HG02884 (cell line): ENCODE measurements around the gene KLRC3.
A peak's percentile ranks its signal among the peaks of the same experiment; 100 is the strongest.
"Not testable (repeated sequence)": the region's sequence is repeated elsewhere in the genome, so short reads cannot be mapped to it uniquely, and the experiment has no call there.

Experiments
- ATAC-seq: cut with Tn5 transposase; IDR thresholded peaks from one replicate; pipeline ENCODE4 v1.9.1; 2021; ENCODE audit warnings: mild to moderate bottlenecking, moderate library complexity; ENCODE audit not compliant: unreplicated experiment

KLRC3 gene

DNA sequence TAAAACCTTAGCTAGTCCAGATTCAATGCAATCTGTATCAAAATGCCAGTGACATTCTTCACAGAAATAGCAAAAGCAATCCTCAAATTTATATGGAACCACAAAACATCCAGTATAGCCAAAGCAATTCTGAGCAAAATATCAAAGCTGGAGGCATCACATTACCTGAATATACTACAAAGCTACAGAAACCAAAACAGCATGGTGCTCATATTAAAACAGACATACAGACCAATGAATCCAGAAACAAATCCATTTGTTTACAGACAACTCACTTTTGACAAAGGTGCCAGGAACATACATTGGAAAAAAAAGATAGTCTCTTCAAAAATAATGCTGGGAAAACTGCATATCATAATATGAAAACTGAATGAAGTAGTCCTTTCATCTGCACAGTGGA, 15.6 kb downstream of the KLRC3 start:
- ATAC-seq, result no peak

DNA sequence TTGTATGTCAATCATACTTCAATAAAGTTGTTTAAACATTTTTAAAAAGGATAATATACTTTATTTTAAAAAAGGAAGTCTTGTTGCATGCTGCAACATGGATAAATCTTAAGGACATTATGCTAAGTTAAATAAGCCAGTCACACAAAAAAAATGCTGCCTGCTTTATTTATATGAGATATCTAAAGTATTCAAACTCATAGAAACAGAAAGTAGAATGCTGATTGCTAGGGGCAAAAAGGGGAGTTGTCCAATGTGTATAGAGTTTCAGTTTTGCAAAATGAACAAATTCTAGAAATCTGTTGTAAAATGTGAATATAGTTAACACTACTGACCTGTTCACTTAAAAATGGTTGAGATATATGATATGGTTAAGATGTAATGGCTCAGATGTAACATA, 19.6 kb downstream of the KLRC3 start:
- no peak for ATAC-seq

DNA sequence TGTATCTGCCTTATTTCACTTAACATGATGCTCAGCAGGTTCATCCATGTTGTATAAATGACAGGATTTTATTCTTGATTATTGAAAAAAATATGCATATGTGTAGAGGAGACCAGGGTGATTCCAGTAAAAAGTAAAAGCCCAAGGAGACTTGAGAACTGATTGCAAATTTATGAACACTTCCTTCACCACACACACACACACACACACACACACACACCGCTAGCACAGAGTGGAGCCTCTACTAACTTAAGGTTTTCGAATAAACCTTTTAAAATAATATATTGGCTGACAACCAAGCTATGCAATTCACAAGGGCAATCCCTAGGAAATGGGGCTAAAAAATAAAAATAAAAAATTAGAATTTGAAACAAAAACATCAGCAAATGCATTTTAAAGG, 22.2 kb downstream of the KLRC3 start:
- ATAC-seq, result no peak

DNA sequence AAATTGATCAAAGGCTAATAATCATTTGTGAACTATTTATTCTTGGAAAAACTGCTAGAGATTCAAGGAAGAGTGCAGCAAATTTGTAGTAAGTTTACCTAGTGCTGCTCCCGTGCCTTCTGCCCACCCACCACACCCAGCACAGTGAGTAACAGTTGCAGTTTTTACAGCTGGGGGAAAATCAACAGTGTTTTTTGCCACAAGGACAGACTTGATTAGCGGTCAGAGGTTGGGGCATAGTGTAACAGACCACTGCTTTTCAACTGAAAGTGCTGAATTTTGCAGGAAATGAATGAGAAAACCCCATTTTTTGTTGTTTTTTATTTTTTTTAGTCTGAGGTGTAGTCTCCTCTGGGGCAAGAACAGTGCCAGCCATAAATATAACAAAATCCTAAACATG, 23.1 kb downstream of the KLRC3 start:
- ATAC-seq, result no peak

DNA sequence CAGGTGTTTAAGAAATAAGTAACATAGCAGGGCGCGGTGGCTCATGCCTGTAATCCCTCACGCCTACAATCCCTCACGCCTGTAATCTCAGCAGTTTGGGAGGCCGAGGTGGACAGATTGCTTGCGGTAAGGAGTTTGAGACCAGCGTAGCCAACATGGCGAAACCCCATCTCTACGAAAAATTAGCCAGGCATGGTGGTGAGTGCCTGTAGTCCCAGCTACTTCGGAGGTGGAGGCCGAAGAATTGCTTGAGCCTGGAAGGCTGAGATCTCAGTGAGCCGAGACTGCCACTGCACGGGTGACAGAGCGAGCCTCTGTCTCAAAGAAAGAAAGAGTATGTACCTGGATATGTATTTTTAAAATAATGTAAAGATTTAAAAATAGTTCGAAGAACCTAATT, 24.2 kb downstream of the KLRC3 start:
- not testable (repeated sequence) for ATAC-seq

DNA sequence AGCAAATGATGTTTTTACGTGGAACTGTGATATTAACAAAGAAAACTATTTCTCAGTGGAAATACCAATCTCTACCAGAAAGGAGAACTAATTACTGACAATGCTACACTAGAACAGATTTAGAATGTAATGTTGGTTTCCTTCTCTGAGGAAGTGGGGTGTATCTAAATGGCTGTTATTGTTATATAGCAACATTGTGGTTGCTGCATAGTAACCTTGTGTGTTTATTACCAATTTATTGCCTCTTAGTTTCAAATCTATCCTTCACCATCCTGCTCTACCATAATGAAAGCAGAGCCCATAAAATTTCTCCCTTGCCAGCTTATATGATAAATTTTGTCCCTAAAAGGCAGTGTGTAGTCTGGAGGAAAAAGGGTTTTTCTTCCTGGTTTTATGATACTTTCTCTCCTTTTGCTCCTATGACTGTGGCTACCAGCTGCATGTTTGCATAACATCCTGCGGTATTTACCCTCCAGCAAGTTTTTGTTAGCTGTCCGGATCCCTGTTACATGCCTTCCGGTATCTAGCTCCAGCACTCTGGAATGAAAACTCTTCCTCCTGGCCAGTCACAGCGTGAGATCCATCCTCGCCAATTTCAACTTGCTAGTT, 24.9 kb downstream of the KLRC3 start:
- ATAC-seq, result peak; percentile 87

DNA sequence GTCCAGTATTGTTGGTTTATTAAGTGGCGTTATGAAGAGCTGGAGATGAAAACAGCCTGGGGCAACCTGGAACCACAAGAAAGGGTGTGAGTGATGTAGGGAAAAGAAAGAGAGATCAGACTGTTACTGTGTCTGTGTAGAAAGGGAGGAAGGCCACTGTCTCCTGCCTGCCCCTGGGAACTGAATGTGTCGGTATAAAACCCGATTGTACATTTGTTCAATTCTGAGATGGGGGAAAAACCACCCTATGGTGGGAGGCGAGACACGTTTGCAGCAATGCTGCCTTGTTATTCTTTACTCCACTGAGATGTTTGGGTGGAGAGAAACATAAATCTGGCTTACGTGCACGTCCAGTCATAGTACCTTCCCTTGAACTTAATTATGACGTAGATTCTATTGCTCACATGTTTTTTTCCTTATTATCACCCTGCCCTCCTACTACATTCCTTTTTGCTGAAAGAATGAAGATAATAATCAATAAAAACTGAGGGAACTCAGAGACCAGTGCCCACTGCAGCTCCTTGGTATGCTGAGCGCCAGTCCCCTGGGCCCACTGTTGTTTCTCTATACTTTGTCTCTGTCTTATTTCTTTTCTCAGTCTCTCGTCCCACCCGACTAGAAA, 25.8 kb downstream of the KLRC3 start:
- ATAC-seq, result not testable (repeated sequence)

DNA sequence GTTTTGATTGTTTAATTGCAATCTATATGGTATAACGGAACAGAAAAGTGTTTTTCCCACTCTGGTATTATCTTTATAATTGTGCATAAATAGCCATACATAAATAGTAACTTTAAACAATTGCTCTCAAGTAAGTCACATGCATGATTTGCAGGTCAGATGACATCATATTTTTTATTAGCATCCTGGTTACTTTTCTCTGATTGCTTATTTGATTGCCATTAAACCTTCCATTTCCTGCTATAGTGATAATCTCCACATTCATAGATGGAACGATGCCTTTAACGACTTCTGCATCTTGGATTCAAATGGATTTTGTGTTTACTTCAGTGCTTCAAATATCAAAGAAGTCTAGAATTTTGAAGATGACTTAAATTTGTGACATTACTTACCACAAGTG, 27.1 kb downstream of the KLRC3 start:
- ATAC-seq, result no peak

DNA sequence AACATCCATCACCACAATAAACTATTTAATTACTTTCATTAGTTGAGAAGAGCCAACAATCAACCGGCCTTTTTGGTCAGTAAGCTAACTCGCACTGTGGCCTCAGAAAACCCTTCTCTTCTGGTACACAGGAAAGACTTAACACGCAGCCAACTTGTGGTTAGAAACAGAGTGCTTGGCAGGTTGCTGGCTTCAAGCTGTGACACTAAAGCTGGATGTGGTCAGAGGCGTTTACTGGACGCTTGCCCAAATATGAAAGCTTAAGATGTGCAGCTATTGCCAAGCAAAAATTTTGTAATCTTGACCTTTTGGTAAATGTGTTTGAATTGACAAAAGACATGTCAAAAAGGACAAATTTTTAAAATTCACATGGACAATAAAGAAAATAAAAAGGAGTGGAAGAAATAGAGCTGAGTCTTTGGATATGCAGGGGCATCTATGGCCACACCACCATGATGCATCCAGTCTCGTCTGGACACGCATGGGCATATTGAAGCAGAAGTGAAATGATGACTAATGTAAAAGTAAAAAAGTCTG, 27.9 kb downstream of the KLRC3 start:
- ATAC-seq, result peak; percentile 44

DNA sequence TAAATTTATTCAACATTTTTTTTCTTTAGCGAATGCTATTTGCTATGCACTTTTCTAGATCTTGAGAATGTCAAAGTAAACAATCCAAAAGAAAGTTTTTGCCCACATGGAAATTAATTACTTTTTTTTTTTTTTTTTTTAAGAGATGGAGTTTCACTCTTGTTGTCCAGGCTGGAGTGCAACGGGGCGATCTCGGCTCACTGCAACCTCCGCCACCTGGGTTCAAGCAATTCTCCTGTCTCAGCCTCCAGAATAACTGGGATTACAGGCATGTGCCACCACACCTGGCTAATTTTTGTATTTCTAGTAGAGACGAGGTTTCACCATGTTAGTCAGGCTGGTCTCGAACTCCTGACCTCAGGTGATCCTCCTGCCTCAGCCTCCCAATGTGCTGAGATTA, 29.4 kb downstream of the KLRC3 start:
- ATAC-seq, result not testable (repeated sequence)

DNA sequence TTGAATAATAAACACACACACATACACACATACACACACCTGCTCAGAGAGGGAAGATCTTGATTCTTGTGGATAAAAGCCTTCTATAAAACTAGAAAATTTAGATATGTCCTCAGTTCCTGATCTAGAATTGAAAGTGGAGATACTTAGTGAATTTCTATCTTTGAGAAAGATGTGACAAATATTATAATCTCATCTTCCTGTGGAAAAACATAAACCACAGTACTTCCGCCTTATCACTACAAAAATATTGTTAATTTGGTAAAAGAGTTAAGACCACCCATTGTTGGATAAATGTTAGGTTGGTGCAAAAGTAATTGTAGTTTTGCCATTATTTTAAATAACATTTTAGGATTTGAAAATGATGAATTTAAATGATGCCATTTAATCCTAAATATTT, 30.5 kb downstream of the KLRC3 start, which contains the start of gene KLRK1:
Gene KLRK1, minus strand, starts transcription at position 138 of the 400 bp plus-strand sequence. CDS start 1,231 bp downstream, outside the sequence.
- no peak for ATAC-seq

DNA sequence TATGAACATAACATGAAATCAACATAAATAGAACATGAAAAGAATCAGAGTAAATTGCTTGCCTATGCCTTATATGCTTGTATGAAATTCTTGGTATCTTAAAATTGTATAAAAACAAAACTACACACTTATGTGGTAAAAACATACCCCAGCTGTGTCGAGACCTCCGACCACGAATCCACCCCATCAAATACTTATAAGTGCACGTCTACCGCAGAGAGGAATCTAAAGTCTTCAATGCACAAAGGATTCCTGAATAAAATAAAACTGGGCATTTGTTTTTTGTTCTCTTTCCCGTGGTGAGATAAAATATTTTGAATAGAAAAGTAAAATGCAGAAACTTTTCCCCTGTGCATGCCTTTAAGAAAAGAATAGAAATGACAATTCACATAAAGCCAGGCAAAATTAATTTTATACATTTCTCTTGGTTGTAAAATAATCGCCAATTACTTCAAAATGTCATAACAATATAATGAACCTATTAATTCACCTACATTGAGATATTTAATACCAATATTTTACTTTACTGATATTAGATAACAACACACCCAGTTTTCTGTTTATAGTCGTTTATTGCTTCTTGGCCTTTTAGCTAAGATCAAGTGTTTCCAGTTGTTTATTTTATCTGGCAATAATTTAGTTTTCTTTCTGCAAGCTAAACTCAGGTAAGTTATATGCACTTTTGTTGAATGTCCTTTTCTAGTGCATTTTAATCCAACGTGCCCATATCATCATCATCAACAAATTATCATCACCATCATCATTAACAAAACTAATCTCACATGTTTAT, 31.6 kb downstream of the KLRC3 start:
- no peak for ATAC-seq

DNA sequence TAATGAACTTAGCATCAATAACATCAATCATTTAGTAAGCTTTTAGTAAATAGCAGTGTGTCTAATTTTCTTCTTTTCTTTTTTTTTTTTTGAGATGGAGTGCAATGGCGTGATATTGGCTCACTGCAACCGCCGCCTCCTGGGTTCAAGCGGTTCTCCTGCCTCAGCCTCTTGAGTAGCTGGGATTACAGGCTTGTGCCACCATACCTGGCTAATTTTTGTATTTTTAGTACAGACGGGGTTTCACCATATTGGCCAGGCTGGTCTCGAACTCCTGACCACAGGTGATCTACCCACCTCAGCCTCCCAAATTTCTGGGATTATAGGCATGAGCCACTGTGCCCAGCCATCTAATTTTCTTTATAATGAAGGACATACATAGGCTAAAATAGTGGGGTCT, 32.9 kb downstream of the KLRC3 start:
- not testable (repeated sequence) for ATAC-seq

DNA sequence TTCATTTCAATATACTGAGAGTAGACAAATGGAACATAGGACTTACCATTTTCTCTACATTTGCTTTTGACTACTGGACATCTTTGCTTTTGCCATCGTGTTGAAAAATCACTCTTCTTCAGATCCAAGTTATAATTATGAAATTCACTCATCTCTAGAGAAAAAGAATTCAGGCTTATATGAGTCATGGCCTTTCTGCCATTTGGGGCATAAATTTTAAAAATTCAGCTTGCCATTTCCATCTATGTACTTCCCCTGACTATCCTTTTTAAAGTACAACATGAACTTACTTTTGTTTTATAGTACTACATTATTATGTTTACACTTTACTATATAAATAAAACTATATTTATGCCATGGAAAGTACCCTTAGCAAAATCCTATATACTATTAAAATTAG, 33.5 kb downstream of the KLRC3 start:
- ATAC-seq, result no peak

DNA sequence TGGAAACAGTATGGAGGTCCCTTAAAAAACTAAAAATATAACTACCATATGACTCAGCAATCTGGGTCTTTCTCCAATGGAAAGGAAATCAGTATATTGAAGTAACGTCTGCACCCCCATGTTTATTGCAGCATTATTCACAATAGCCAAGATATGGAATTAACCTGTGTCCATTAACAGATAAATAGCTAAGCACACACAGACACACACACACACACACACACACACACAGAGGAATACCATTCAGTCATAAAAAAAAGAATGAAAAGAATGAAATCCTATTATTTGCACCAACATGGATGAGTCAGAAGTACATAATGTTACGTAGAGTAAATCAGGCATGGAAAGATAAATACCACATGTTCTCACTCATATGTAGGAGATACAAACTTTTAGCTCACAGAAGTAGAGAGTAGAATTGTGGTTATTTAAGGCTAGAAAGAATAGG, 35.2 kb downstream of the KLRC3 start:
- ATAC-seq, result no peak

DNA sequence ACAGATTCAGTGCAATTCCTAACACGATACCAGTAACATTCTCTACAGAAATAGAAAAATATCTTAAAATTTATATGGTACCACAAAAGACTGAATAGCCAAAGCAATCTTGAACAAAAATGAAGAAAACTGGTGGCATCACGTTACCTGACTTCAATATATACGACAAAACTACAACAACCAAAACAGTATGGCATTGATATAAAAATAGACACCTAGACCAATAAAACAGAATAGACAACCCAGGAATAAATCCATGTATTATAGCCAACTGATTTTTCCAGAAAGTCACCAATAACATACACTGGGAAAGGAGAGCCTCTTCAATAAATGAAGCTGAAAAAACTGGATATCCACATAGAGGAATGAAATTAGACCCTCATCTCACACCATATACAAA, 36.2 kb downstream of the KLRC3 start:
- no peak for ATAC-seq

DNA sequence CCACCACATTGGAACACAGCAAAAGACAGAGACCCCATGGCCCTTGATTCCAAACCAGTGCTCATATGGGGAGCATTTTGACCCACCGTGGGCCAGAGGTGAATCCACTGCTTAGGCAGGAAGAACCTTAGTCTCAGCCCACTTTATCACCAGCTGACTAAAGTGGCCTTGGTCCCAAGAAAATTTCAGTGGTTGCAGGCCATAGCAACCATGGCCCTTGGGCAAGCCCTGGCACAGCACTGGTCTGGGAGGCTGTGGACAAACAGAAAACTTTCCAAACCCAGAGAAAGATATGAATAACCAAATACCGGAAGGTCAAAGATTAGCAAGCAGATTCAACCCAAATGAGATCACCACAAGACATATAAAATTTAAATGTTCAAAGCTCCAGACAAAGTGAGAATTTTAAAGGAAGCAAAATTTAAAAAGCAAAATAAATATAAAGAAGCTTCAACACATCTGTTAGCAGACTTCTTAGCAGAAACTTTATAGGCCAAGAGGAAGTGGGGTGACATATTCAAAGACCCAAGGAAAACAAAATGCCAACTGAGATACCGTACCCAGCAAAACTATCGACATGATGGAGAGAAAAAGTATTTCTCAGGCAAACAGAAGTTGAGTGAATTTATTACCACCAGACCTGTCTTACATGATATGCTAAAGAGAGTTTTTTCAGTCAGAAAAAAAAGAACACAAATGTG, 38.3 kb downstream of the KLRC3 start:
- no peak for ATAC-seq

DNA sequence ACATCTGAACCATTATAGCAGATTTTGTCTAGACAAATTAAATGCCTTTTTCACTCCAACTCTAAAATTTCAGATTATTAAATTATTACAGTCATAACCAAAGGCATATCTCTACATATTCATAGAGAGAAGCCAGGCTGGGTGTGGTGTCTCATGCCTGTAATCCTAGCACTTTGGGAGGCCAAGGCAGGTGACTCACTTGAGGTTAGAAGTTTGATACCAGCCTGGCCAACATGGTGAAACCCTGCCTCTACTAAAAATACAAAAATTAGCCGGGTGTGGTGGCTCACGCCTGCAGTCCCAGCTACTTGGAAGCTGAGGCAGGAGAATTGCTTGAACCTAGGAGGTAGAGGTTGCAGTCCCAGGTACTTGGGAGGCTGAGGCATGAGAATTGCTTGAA, 41.7 kb downstream of the KLRC3 start:
- not testable (repeated sequence) for ATAC-seq

DNA sequence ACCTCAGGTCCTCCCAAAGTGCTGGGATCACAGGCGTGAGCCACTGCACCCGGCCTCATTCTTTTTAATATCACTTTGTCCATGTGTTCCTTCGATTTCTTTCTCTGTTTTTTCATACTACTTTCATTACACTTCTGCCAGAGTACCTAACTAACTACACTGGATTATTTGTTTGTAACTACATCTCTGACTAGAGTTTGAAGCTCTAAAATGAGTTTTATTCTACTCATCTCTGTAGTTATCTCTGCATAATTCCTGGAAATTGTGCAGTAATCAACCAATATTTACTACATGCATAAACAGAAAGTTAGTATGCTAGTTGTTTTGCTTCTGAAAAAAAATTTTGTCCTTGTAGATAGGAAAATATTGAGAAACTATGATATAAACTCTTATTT, 45.8 kb downstream of the KLRC3 start:
- ATAC-seq, result no peak

DNA sequence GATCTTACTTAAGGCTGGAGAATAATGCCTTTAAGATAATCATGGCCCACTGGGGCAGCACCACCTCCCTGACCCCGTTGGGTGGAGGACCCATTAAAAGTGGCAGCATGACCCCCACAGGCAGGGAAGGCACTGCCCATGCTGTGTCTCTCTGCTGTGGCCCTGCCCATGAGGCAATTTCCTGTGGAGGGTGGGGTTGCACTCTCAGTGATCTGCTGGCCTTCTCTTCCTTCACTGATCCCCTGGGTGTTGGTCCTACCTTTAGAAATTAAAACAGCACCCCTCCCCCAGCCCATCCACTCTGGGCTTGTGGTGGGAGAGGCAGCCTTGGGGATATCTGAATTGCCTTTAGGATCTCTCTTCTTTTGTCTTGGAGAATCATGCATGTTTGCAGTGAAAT, 47.8 kb downstream of the KLRC3 start:
- ATAC-seq, result no peak

DNA sequence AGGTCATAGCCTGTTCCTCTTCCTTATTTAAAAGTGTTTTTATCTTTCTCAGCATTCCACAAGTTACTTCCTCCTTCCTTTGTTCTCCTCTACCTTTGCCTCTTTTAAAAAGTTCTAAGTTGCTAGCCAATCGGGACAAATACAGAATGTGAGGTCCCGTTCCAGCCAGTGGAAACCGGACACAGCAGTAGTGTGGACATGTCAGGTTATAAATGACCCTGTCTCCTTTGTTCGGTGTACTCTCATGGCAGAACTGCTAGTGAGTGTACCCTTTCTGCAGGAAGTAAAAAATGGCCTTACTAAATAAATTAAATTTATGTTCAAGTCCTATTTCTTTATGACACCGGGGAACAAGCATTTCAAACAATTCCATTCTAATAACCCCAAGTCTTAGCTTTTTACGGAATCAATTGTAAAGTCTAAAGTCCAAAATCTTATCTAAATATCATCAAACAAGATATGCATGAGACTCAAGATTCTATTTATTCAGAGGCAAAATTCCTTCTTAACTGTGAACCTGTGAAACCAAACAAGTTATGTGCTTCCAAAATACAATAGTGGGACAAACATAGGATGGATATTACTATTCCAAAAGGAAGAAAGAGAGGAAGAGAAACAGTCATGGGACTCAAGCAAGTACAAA, 48.4 kb downstream of the KLRC3 start:
- not testable (repeated sequence) for ATAC-seq
